Right ventricle myocardium superior (tissue), 1 donor: Measurements from ENCODE around the gene EXOC6. TPM values are rescaled to one million over a fixed set of nuclear protein-coding genes. Genes with fewer than 3 reads are reported as not detected.
A peak's percentile ranks its signal among the peaks of the same experiment; 100 is the strongest.

Experiments
- ATAC-seq: fragments of 200-7000 bp; cut with Tn5 transposase; one replicate; pipeline ENCODE4 v1.9.1; 2020; ENCODE audit warnings: mild to moderate bottlenecking; ENCODE audit not compliant: poor library complexity
- DNase-seq: peaks from one replicate; pipeline ENCODE4 v3.0.0-alpha.2; 2020
- intact Hi-C: fragments of 100-400 bp; cut with DNase I; formaldehyde crosslinking; loops from one replicate; pipeline ENCODE4 v1.11.2; 2022
- total RNA-seq: library from RNA; stranded (reverse); fragmentation: NEBNext Ultra II Directional; extraction: Animal tissue kit (Norgen Biotek cat#: 25700); gene quantifications from one replicate; pipeline ENCODE4 v1.2.1, GENCODE V29; 2021
- donor health status: DM: no; HTN: yes; CAD: no; lungs with severe emphysema.

EXOC6 gene
- total RNA-seq, 1 donor from 2014 or later, result 9.9 TPM

GRCh38 chr10:93032105-93032808 lies 183.9 kb downstream of the EXOC6 start:
- intact Hi-C loops, result no loop called here
- DNase-seq, result no peak
- ATAC-seq, result no peak

GRCh38 chr10:93032809-93033137 lies 184.5 kb downstream of the EXOC6 start:
- intact Hi-C loops, result no loop called here
- DNase-seq, result no peak
- ATAC-seq, result no peak

- intact Hi-C loops, result no loop called here
- ATAC-seq (no peak), DNase-seq (no peak)
Measured at GRCh38 chr10:93034426-93034825, 186.1 kb downstream of the EXOC6 start.

GRCh38 chr10:93039110-93039509 lies 190.8 kb downstream of the EXOC6 start:
- no peak for DNase-seq
- intact Hi-C loops, result no loop called here
- ATAC-seq, result no peak

GRCh38 chr10:93039721-93040120 lies 191.4 kb downstream of the EXOC6 start:
- intact Hi-C loops, result no loop called here
- DNase-seq (no peak), ATAC-seq (no peak)

GRCh38 chr10:93054486-93054885 lies 206.2 kb downstream of the EXOC6 start:
- no peak for ATAC-seq
- intact Hi-C loops, result no loop called here

GRCh38 chr10:93058139-93058538 lies 209.8 kb downstream of the EXOC6 start:
- no peak for ATAC-seq
- intact Hi-C loops, result no loop called here
- no peak for DNase-seq

More at GRCh38 chr10:93054486-93054885, 206.2 kb downstream of the EXOC6 start:
- DNase-seq, result no peak

GRCh38 chr10:93059975-93060886 lies 211.9 kb downstream of the EXOC6 start, which contains the start of gene CYP26C1:
TSS of gene CYP26C1 (plus strand) at chr10:93060798. CDS start at chr10:93061264, 466 bp downstream.
- intact Hi-C loops, result no loop called here
- ATAC-seq (no peak), DNase-seq (no peak)

GRCh38 chr10:93060887-93061593 lies 212.7 kb downstream of the EXOC6 start:
- DNase-seq, result no peak
- ATAC-seq, result no peak
- intact Hi-C loops, result no loop called here

- ATAC-seq (peak; percentile 28), DNase-seq (no peak)
Measured at GRCh38 chr10:93061594-93062513, 213.5 kb downstream of the EXOC6 start.

GRCh38 chr10:93062514-93063143 lies 214.3 kb downstream of the EXOC6 start:
- no peak for DNase-seq
- peak; percentile 61 for ATAC-seq
- intact Hi-C loops, result no loop called here

More at GRCh38 chr10:93061594-93062513, 213.5 kb downstream of the EXOC6 start:
- intact Hi-C loops, result no loop called here

- intact Hi-C loops, result no loop called here
- no peak for ATAC-seq
- DNase-seq, result no peak
Measured at GRCh38 chr10:93063144-93063976, 215.0 kb downstream of the EXOC6 start.

- ATAC-seq, result no peak
- intact Hi-C loops, result no loop called here
- no peak for DNase-seq
Measured at GRCh38 chr10:93063977-93064660, 215.8 kb downstream of the EXOC6 start.

- ATAC-seq (no peak), DNase-seq (no peak)
- intact Hi-C loops, result no loop called here
Measured at GRCh38 chr10:93064874-93065660, 216.7 kb downstream of the EXOC6 start.

GRCh38 chr10:93065675-93066543 lies 217.6 kb downstream of the EXOC6 start:
- intact Hi-C loops, result no loop called here
- no peak for ATAC-seq
- no peak for DNase-seq
